ENCODE measurements around the gene SZRD1.
"Not testable (repeated sequence)": the region's sequence is repeated elsewhere in the genome, so short reads cannot be mapped to it uniquely, and the experiment has no call there.

SZRD1 gene, protein sequence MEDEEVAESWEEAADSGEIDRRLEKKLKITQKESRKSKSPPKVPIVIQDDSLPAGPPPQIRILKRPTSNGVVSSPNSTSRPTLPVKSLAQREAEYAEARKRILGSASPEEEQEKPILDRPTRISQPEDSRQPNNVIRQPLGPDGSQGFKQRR

DNA sequence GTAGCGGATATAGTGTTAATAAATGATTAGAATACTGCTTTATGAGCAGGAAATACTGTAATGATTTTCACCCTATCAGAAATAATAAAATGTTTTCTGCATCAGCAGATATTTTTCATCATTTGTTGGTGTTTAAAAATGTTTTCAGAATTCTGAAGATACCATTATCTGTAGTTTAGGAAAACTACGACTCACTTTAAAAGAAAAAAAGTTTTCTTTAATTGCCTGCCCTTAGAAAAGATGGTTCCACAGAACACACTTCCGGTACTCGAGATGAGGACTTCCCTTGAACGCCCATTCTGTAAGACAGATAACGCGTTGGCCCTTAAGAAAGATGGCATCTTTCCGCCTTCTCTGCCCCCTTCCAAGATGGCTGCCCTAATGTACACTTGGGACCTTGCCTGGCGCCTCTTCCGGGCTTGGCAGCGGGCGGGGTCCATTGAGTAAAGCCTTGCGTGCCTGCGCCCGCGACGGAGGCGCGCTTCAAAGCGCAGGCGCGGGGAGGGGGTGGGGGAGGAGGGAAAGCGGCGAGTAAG, at the start of gene SZRD1:
Gene SZRD1, plus strand, starts transcription at position 521 of the 536 bp plus-strand sequence. CDS start 16 bp downstream, outside the sequence.
- DNase-seq, result peak; percentile 99

- DNase-seq, result no peak
Measured at GRCh38 chr1:16318555-16318954, 48.5 kb upstream of the SZRD1 start.

DNA sequence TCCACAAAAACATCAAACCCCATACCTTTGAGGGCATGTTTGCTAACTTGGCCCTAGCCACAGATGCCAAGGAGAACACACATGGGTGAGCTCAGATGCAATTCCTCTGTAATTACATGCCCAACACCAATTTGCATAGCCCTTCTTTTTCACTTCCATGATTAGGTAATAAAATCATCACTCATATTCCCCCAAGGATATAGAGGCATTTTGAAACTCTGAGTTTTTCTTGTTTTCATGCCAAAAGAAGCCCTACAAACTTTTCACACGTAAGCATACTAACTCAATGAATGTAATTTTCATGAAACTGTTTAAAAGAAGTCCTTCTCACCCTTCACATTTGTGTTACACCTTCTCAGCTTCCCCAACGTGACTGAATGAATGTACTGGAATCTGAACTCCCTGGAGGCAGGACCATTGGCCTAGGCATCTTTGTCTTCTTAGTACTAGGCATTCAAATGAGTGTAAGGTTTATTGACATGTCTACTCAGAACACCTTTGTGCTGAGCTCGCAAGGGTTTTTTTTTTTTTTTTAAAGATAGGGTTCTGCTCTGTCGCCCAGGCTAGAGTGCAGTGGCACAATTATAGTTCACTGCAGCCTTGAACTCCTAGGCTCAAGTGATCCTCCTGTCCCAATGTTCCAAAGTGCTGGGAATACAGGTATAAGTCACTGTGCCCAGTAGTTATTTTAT, 45.7 kb upstream of the SZRD1 start:
- no peak for DNase-seq

- DNase-seq, result no peak
Measured at GRCh38 chr1:16324456-16324890, 42.6 kb upstream of the SZRD1 start.

GRCh38 chr1:16326833-16327404, 40.1 kb upstream of the SZRD1 start:
- DNase-seq, result no peak

DNA sequence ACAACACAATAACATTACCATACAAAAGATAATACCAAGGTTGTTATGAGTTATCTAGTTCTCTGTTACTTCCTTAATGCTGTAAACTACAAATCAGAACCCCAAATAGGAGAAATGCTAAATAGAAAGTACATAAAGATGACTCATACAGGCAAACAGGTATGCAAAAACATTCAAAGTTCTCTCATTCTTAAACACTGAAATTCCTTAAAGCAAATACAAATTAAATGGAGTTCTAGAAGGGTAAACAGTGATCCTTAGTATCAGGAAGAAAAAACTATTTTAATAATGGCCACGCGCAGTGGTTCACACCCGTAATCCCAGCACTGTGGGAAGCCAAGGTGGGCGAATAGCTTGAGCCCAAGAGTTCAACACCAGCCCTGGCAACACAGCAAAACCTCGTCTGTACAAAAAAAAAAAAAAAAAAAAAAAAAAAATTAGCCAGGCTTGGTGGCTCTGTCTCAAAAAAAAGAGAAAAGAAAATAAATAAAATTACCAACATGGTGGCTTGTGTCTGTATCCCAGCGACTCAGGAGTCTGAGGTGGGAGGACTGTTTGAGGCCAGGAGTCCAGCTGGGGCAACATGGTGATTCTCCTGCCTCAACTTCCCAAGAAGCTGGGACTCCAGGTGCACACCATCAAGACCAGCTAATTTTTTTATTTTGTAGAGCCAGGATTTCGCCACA, 32.2 kb upstream of the SZRD1 start:
- DNase-seq, result no peak

- DNase-seq, result no peak
Measured at GRCh38 chr1:16338961-16339360, 28.1 kb upstream of the SZRD1 start.

GRCh38 chr1:16340673-16341072, 26.4 kb upstream of the SZRD1 start:
- DNase-seq, result no peak

GRCh38 chr1:16342331-16343062, 24.5 kb upstream of the SZRD1 start:
- no peak for DNase-seq

GRCh38 chr1:16343276-16343675, 23.8 kb upstream of the SZRD1 start:
- DNase-seq, result not testable (repeated sequence)

DNA sequence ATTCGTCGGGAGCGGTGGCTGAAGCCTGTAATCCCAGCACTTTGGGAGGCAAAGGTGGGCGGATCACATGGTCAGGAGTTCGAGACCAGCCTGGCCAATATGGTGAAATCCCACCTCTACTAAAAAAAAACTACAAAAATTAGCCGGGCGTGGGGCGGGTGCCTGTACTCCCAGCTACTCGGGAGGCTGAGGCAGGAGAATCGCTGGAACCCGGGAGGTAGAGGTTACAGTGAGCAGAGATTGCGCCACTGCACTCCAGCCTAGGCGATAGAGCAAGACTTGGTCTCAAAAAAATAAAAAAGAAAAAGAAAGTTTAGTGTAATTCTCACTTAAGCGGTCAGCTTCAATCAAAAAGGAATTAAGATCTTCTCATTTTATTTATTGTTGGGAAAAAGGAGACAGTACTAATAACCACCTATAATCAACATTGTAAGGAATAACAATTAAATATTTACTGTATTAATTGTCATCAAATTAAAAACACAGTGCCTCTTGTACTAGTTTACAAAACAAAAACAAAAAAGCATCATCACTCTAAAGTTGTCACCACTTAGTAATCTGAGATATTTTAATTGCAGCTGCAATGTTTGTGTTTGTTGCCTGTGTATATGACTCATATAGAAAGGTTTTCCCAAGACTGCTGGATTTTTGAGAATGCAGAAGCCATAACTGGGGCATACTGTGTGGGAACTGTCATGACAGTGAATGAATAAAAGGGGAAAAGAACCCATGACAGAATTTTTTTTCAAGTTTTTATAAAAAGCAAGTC, 18.4 kb upstream of the SZRD1 start:
- no peak for DNase-seq

- DNase-seq, result no peak
Measured at GRCh38 chr1:16349847-16350406, 17.1 kb upstream of the SZRD1 start.

- DNase-seq, result no peak
Measured at GRCh38 chr1:16351456-16351993, 15.5 kb upstream of the SZRD1 start.

GRCh38 chr1:16351994-16352841, 14.8 kb upstream of the SZRD1 start, which contains the start of gene FBXO42:
TSS of gene FBXO42 (minus strand) at chr1:16352480. CDS start at chr1:16315418, 37,062 bp downstream.
- DNase-seq, result peak; percentile 63

DNA sequence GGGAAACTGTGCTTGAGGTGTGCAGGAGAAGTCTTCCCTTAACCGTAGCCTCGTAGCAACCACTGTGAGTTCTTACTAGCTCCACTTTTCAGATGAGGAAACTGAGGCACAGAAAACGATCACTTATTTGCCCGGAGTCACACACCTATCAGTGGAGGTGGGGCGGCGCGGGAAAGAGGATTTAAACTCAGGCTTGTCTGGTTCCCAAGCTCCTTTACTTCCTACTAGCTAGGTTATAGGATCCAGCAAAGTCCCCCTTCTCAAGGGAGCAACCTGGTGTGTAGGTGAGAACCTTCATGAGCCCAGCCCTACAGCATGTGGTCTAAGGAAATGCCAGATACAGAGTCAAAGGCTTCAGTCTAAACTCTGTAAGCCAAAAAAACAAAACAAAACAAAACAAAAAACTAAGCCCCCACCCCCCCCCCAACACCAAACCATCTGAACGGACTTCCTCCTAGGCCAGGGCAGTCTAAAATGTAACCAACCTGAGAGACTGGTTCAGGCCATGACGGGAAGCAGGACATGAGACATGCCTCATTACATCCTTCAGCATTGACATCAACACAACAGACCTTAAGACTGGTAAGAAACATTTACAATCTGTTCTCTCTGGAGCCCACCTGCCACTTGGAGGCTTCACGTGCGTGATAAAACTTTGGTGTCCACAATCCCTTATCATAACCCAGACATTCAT, 14.1 kb upstream of the SZRD1 start:
- DNase-seq, result no peak

GRCh38 chr1:16354619-16355018, 12.4 kb upstream of the SZRD1 start:
- no peak for DNase-seq

DNA sequence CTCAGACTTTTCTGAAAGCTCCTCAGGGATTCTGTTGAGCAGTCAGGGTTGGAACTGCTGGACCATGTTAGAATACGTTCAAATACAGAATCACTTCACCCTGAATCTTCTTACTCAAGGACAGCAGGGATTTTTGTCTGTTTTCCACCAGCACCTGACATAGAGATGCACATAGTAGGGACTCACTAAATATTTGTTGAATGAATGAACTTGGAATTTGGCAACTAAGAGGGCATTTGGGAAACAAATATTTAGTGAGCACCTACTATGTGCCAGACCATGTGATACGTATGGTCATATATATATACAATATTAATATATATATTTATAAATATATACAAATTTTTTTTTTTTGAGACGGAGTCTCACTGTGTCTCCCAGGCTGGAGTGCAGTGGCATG, 10.2 kb upstream of the SZRD1 start:
- DNase-seq, result no peak

GRCh38 chr1:16365146-16365498, 1.9 kb upstream of the SZRD1 start:
- DNase-seq, result not testable (repeated sequence)

GRCh38 chr1:16367258-16367967, 371 bp downstream of the SZRD1 start:
- DNase-seq, result no peak
